Uterus (tissue), 2 donors: ENCODE data around the gene SLC44A4.

ENCODE experiments used
- CTCF ChIP-seq, 4 experiments: fragments of 200-600 bp in 2 of 4; fragments of 450-650 bp in 2 of 4; sonication (generic) in 2 of 4; IDR thresholded peaks; one replicate each; pipeline ENCODE4 v1.5.1; 2016 to 2019; ENCODE audit warnings: antibody characterized with exemption in 4 of 4, mild to moderate bottlenecking in 2 of 4, moderate library complexity in 1 of 4
- POLR2A ChIP-seq, 2 donors: fragments of 450-650 bp; IDR thresholded peaks; one replicate each; pipeline ENCODE4 v1.6.1; 2016; ENCODE audit warnings: antibody characterized with exemption in 2 of 2, mild to moderate bottlenecking in 1 of 2, moderate library complexity in 1 of 2

- TF ChIP-seq CTCF (IDR thresholded peaks at IDR 0.05) = no peak
- TF ChIP-seq POLR2A (IDR thresholded peaks at IDR 0.05) = no peak
Measured at GRCh38 chr6:31886541-31886991, 7.8 kb upstream of the SLC44A4 start.
